ENCODE data around the gene PCGF3.
A peak's percentile ranks its signal among the peaks of the same experiment; 100 is the strongest.
"Not testable (repeated sequence)": the region's sequence is repeated elsewhere in the genome, so short reads cannot be mapped to it uniquely, and the experiment has no call there.

The PCGF3 gene

DNA sequence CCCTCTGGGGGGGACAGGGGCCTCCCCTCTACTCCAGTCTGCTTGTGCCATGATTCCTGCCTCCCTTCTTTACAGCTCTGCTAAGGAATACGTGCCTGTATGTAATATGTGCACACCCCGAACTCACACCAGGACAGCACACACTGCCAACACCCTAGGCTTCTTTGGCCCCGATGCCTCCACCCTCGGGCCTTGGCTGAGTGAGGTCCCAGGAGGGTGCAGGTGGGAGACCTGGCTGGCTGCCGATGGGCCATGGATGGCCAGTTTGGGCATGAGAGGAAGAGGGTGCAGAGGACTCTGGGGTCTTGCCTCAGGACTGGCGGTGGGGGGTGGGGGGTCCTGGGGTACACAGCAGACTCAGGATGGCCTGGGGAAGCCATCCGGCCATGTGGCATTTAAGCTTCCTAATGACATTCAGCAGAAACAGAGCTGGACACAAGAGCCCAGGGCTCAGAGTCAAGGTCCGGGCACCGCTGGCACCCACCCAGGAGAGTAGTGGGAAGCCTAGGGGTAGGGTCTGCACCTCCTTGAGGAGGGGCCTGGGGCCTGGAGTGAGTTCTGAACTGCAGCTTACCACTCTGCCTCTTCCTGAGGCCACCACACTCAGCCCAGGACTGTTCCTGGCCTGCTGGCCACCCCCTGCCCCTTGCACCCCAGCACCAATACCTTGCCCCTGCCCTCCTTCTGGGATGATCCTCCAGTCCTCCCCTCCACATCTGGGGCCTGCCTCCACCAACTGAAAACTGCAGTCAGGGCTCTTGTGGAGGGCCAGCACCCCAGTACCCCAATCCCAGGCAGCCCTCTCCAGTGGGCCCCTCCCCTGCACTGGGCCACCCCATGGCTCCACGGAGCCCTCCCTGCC, 2.1 kb upstream of the PCGF3 start:
- H3K4me3 ChIP-seq (replicated peaks; ENCODE audit: low read depth, low read length): no peak overlapping the region
- TF ChIP-seq, protein P1, sequence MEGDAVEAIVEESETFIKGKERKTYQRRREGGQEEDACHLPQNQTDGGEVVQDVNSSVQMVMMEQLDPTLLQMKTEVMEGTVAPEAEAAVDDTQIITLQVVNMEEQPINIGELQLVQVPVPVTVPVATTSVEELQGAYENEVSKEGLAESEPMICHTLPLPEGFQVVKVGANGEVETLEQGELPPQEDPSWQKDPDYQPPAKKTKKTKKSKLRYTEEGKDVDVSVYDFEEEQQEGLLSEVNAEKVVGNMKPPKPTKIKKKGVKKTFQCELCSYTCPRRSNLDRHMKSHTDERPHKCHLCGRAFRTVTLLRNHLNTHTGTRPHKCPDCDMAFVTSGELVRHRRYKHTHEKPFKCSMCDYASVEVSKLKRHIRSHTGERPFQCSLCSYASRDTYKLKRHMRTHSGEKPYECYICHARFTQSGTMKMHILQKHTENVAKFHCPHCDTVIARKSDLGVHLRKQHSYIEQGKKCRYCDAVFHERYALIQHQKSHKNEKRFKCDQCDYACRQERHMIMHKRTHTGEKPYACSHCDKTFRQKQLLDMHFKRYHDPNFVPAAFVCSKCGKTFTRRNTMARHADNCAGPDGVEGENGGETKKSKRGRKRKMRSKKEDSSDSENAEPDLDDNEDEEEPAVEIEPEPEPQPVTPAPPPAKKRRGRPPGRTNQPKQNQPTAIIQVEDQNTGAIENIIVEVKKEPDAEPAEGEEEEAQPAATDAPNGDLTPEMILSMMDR (IDR thresholded peaks at IDR 0.05; ENCODE audit: low read length, missing control alignments): no peak
- no peak for DNase-seq (ENCODE audit: low read depth)

GRCh38 chr4:704198-704891, 1.3 kb upstream of the PCGF3 start:
- no peak for DNase-seq (ENCODE audit: low read depth)
- H3K4me3 ChIP-seq (replicated peaks; ENCODE audit: low read depth, low read length): no peak overlapping the region
- TF ChIP-seq, protein P1 (IDR thresholded peaks at IDR 0.05; ENCODE audit: low read length, missing control alignments): no peak

DNA sequence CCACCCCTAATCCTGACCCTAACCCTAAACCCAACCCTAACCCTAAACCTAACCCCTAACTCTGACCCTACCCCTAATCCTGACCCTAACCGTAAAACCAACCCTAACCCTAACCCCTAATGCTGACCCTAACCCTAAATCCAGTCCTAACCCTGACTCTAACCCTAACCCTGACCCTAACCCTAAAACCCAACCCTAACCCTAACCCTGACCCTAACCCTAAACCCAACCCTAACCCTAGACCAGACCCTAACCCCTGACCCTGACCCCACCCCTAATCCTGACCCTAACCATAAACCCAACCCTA, 708 bp upstream of the PCGF3 start:
- TF ChIP-seq, protein P1 (IDR thresholded peaks at IDR 0.05; ENCODE audit: low read length, missing control alignments): no peak
- DNase-seq (ENCODE audit: low read depth): no peak
- H3K4me3 ChIP-seq (replicated peaks; ENCODE audit: low read depth, low read length): peak overlapping the region; percentile 52

DNA sequence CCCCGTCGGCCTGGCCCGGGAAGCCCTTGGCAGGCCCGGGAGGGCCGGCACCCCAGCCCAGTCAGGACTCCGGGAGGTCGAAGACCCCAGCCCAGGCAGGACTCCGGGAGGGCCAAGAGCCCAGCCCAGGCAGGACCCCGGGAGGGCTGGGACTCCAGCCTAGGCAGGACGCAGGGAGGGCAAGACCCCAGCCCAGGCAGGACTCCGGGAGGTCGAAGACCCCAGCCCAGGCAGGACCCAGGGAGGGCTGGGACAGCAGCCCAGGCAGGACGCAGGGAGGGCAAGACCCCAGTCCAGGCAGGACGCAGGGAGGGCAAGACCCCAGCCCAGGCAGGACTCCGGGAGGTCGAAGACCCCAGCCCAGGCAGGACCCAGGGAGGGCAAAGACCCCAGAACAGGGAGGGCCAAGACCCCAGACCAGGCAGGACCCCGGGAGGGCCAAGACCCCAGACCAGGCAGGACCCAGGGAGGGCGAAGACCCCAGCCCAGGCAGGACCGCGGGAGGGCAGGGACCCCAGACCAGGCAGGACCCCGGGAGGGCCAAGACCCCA, 526 bp downstream of the PCGF3 start:
- DNase-seq (ENCODE audit: low read depth): not testable (repeated sequence)

GRCh38 chr4:706834-707598, 1.4 kb downstream of the PCGF3 start:
- DNase-seq (ENCODE audit: low read depth): no peak
- TF ChIP-seq, protein P1 (IDR thresholded peaks at IDR 0.05; ENCODE audit: low read length, missing control alignments): no peak
- H3K4me3 ChIP-seq (replicated peaks; ENCODE audit: low read depth, low read length): peak overlapping the region; percentile 85

More for the DNA sequence above, 526 bp downstream of the PCGF3 start:
- peak overlapping the region; percentile 85 for H3K4me3 ChIP-seq (replicated peaks; ENCODE audit: low read depth, low read length)

DNA sequence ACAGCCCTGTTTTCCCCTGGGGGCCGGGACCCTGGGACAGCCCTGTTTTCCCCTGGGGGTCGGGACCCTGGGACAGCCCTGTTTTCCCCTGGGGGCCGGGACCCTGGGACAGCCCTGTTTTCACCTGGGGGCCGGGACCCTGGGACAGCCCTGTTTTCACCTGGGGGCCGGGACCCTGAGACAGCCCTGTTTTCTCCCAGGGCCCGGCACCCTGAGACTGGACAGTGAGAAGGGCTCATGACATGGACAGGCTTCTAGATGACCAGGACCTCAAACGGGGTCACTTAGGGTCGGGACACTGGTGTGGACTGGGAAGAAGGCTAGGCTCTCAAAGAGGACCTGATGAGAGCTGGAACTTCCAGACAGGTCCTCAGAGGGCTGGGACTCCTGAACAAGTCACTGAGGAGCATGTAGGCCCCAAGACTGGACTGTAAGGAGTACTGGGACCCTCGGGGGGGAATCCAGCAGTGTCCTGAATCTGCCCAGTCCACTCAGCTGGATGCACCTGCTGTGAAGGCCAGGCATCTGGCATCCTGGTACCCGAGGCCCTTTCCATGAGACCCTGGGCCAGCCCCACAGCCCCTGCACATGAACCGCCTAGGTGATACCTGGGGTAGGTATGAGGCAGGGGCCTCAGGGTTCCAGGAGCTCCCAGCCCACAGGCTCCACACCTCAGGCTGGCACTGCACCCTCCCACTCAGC, 2.4 kb downstream of the PCGF3 start:
- TF ChIP-seq, protein P1 (IDR thresholded peaks at IDR 0.05; ENCODE audit: low read length, missing control alignments): no peak
- no peak for DNase-seq (ENCODE audit: low read depth)
- H3K4me3 ChIP-seq (replicated peaks; ENCODE audit: low read depth, low read length): no peak overlapping the region
